ENCODE data around the gene CBX8.

- TF ChIP-seq POLR2A (IDR thresholded peaks at IDR 0.05; ENCODE audit: low read length) (no peak), GATA1 (IDR thresholded peaks at IDR 0.05; ENCODE audit: low read depth, low read length) (no peak)
These were observed 38.6 kb downstream of the CBX8 start for GRCh38 chr17:79758271-79758670.

All from erythroblast (primary cell).